Mesendoderm (in vitro differentiated cells): Measurements from ENCODE around the gene ANKS1A.
"Not testable (repeated sequence)": the region's sequence is repeated elsewhere in the genome, so short reads cannot be mapped to it uniquely, and the experiment has no call there.

ENCODE experiments used
- DNase-seq: peaks from one replicate; pipeline ENCODE4 v3.0.0; 2013
- H2AK5ac ChIP-seq: 2 replicates; pipeline ENCODE4 v1.6.1; 2013; ENCODE audit warnings: low read length, inconsistent platforms
- H2BK120ac ChIP-seq: 2 replicates; pipeline ENCODE4 v1.6.1; 2013; ENCODE audit warnings: low read depth, mild to moderate bottlenecking, low read length, moderate library complexity, mixed read lengths
- H2BK15ac ChIP-seq: replicated peaks from 2 replicates; pipeline ENCODE4 v1.6.1; 2013; ENCODE audit warnings: low read depth, mild to moderate bottlenecking, moderate library complexity
- H2BK5ac ChIP-seq: 2 replicates; pipeline ENCODE4 v1.6.1; 2013; ENCODE audit warnings: low read length, inconsistent platforms
- H3K18ac ChIP-seq: 2 replicates; pipeline ENCODE4 v1.6.1; 2013; ENCODE audit warnings: mild to moderate bottlenecking, low read length, mixed read lengths
- H3K23ac ChIP-seq: one replicate; pipeline ENCODE4 v1.6.1; 2013; ENCODE audit warnings: low read length
- H3K27ac ChIP-seq: 2 replicates; pipeline ENCODE4 v1.5.1; 2013; ENCODE audit warnings: low read depth, mild to moderate bottlenecking, inconsistent platforms, low read length, moderate library complexity
- H3K27me3 ChIP-seq: 2 replicates; pipeline ENCODE4 v1.6.1; 2013; ENCODE audit warnings: low read length, control low read depth, mild to moderate bottlenecking, inconsistent platforms; ENCODE audit not compliant: insufficient read depth, poor library complexity
- H3K36me3 ChIP-seq: 2 replicates; pipeline ENCODE4 v1.6.1; 2013; ENCODE audit warnings: low read length, inconsistent platforms; ENCODE audit not compliant: control insufficient read depth, insufficient read depth
- H3K4ac ChIP-seq: one replicate; pipeline ENCODE4 v1.6.1; 2013; ENCODE audit warnings: low read depth, mild to moderate bottlenecking, low read length, moderate library complexity
- H3K4me1 ChIP-seq: 2 replicates; pipeline ENCODE4 v1.6.1; 2013; ENCODE audit warnings: low read depth, low read length, inconsistent platforms; ENCODE audit not compliant: control insufficient read depth
- H3K4me2 ChIP-seq: 2 replicates; pipeline ENCODE4 v1.6.1; 2013; ENCODE audit warnings: low read length
- H3K4me3 ChIP-seq: 2 replicates; pipeline ENCODE4 v1.5.1; 2013; ENCODE audit warnings: mild to moderate bottlenecking, low read length
- H3K56ac ChIP-seq: one replicate; pipeline ENCODE4 v1.6.1; 2013; ENCODE audit warnings: low read length
- H3K79me1 ChIP-seq: 2 replicates; pipeline ENCODE4 v1.6.1; 2013; ENCODE audit warnings: low read length, inconsistent platforms
- H3K79me2 ChIP-seq: 2 replicates; pipeline ENCODE4 v1.6.1; 2013; ENCODE audit warnings: mild to moderate bottlenecking, low read length; ENCODE audit not compliant: control insufficient read depth, insufficient read depth
- H3K9ac ChIP-seq: 2 replicates; pipeline ENCODE4 v1.6.1; 2013; ENCODE audit warnings: low read length, inconsistent platforms
- H4K5ac ChIP-seq: one replicate; pipeline ENCODE4 v1.6.1; 2013; ENCODE audit warnings: low read length
- H4K8ac ChIP-seq: one replicate; pipeline ENCODE4 v1.6.1; 2013; ENCODE audit warnings: low read depth, mild to moderate bottlenecking, control low read depth, low read length, moderate library complexity
- WGBS: extraction: QIAGEN DNeasy Blood & Tissue Kit; methylation state at CpG from one replicate; pipeline ENCODE4 v1.1.7; 2013; ENCODE audit warnings: low lambda C conversion rate, missing lambda C conversion rate; ENCODE audit not compliant: insufficient coverage; ENCODE audit errors: extremely low coverage; 5-methylcytosine and 5-hydroxymethylcytosine counted together

ANKS1A gene

DNA sequence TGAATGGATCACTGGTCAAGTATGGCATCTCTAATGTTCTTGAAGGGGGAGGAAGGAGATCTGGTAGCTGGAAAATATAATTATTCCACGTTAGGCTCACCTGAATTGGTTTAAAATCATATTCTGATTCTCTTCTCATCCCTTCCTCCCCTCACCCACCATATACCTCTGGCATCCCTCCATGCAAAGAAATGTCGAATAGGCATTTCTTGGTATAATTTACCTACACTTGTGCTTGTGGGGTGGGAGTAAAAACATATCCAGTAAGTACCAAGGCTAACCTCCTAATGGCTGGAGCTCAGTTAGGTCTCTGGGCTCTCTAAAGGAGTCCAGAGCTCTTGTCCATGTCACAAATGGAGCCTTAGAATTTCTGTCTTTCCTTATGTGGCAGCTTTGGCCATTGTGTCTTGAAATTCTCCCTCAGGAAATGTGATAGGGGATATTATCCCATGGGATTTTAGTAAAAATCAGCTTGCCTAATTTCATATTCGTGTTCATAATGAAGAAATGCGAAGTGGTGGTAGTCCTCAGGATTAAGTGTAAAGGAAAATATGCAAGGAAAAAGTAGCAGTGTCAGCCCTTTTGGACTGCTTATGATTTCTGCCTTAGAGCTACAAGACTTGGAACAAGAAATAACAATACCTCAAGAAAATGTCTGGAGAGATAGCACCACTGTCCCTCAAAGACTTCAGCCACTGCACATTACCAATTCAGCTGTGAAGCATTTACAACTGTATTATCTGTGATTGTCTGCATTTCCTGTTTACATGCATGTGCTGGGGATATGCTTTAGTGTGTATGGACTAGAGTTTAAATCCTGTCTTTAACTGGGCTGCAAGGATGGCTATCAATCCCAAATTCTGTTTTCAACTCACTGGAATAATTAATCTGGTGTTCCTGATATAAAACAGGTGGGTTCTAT lies 13.5 kb upstream of the ANKS1A start:
- Histone ChIP-seq H2BK15ac (no peak overlapping the region), H2BK5ac (no peak overlapping the region), H4K5ac (no peak overlapping the region), H3K23ac (no peak overlapping the region), H4K8ac (no peak overlapping the region), H3K4me1 (no peaks in the 10 kb centered on the region), H3K4me2 (no peak overlapping the region), H3K27ac (no peak overlapping the region), H3K4me3 (no peak overlapping the region), H3K36me3 (peaks cover 13% of the 10 kb centered on the region), H3K18ac (no peak overlapping the region), H3K9ac (no peak overlapping the region), H2BK120ac (no peak overlapping the region), H3K56ac (no peak overlapping the region), H3K79me1 (no peaks in the 10 kb centered on the region), H3K79me2 (no peaks in the 10 kb centered on the region), H3K4ac (no peak overlapping the region), H2AK5ac (no peak overlapping the region), H3K27me3 (no peaks in the 10 kb centered on the region)
- DNase-seq, result no peak
- no CpG with 5 or more reads among the region's 4 CpGs for WGBS

DNA sequence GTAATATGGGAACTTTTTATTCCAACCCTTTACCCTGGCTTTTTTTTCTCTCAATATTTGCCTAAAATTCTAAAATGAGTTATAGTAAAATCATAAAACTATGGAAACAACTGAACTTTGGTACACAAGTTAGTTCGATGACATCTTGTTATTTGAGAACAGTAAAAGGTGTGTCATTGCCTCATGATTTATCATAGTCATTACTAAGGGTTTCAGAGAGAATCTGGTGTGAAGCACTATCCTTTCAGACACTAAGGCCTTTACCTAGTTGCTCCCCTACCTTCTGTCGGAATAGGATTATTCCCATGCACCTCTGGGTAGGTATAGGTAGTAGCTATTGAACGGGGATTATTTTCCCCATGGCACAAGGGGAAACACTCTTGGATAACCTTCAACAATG lies 12.6 kb upstream of the ANKS1A start:
- Histone ChIP-seq H3K4me3 (no peak overlapping the region), H2BK5ac (no peak overlapping the region), H2BK15ac (no peak overlapping the region), H3K9ac (no peak overlapping the region), H3K36me3 (peaks cover 10% of the 10 kb centered on the region), H4K8ac (no peak overlapping the region), H4K5ac (no peak overlapping the region), H3K27me3 (no peaks in the 10 kb centered on the region), H3K4me1 (no peaks in the 10 kb centered on the region), H3K4me2 (no peak overlapping the region), H3K27ac (no peak overlapping the region), H3K79me2 (no peaks in the 10 kb centered on the region), H3K23ac (no peak overlapping the region), H3K4ac (no peak overlapping the region), H3K79me1 (no peaks in the 10 kb centered on the region), H2AK5ac (no peak overlapping the region), H2BK120ac (no peak overlapping the region), H3K18ac (no peak overlapping the region), H3K56ac (no peak overlapping the region)
- WGBS, result no CpG with 5 or more reads among the region's 3 CpGs
- DNase-seq, result no peak

- no peak overlapping the region for H3K27ac ChIP-seq
- WGBS, result no CpG with 5 or more reads among the region's 1 CpG
Measured at GRCh38 chr6:34877259-34877658, 11.8 kb upstream of the ANKS1A start.

GRCh38 chr6:34877869-34878485 lies 11.1 kb upstream of the ANKS1A start:
- Histone ChIP-seq H4K8ac (no peak overlapping the region), H3K36me3 (peaks cover 3% of the 10 kb centered on the region)

More at GRCh38 chr6:34877259-34877658, 11.8 kb upstream of the ANKS1A start:
- H3K23ac ChIP-seq, result no peak overlapping the region
- H3K4me3 ChIP-seq, result no peak overlapping the region
- no peak overlapping the region for H4K8ac ChIP-seq
- H4K5ac ChIP-seq, result no peak overlapping the region
- no peak overlapping the region for H3K4me2 ChIP-seq
- peaks cover 9% of the 10 kb centered on the region for H3K36me3 ChIP-seq
- no peak overlapping the region for H3K56ac ChIP-seq
- H2AK5ac ChIP-seq, result no peak overlapping the region
- H3K27me3 ChIP-seq, result no peaks in the 10 kb centered on the region
- H3K4ac ChIP-seq, result no peak overlapping the region
- H3K4me1 ChIP-seq, result no peaks in the 10 kb centered on the region
- H3K79me1 ChIP-seq, result no peaks in the 10 kb centered on the region
- no peak overlapping the region for H2BK120ac ChIP-seq
- H3K18ac ChIP-seq, result no peak overlapping the region
- no peaks in the 10 kb centered on the region for H3K79me2 ChIP-seq
- H2BK5ac ChIP-seq, result no peak overlapping the region
- H3K9ac ChIP-seq, result no peak overlapping the region
- no peak for DNase-seq
- H2BK15ac ChIP-seq, result no peak overlapping the region

DNA sequence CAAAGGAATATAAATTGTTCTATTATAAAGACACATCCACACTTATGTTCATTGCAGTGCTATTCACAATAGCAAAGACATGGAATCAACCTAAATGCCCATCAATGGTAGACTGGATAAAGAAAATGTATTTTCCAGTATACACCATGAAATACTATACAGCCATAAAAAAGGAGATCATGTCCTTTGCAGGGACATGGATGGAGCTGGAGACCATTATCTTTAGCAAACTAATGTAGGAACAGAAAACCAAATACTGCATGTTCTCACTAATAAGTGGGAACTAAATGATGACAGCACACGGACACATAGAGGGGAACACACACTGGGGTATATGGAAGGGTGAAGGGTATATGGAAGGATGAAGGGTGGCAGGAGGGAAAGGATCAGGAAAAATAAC lies 5.0 kb upstream of the ANKS1A start:
- DNase-seq, H3K36me3 ChIP-seq, H3K56ac ChIP-seq, H3K18ac ChIP-seq, H3K23ac ChIP-seq, H3K4ac ChIP-seq, H3K4me2 ChIP-seq, H2BK5ac ChIP-seq, H2BK120ac ChIP-seq, H3K4me1 ChIP-seq, H4K8ac ChIP-seq, H4K5ac ChIP-seq, H3K9ac ChIP-seq, H3K27ac ChIP-seq, H2BK15ac ChIP-seq, H2AK5ac ChIP-seq, H3K27me3 ChIP-seq, H3K79me1 ChIP-seq, H3K4me3 ChIP-seq: not testable (repeated sequence)
- no CpG with 5 or more reads among the region's 1 CpG for WGBS
- H3K79me2 ChIP-seq, result peaks cover 13% of the 10 kb centered on the region

More at GRCh38 chr6:34877869-34878485, 11.1 kb upstream of the ANKS1A start:
- no peak overlapping the region for H3K4ac ChIP-seq
- no peak overlapping the region for H2BK5ac ChIP-seq
- no peaks in the 10 kb centered on the region for H3K27me3 ChIP-seq
- WGBS, result no CpG with 5 or more reads among the region's 5 CpGs
- no peak overlapping the region for H3K9ac ChIP-seq
- no peak overlapping the region for H2BK120ac ChIP-seq
- H3K27ac ChIP-seq, result no peak overlapping the region
- no peak overlapping the region for H2BK15ac ChIP-seq
- no peak overlapping the region for H2AK5ac ChIP-seq
- no peaks in the 10 kb centered on the region for H3K79me2 ChIP-seq
- H3K18ac ChIP-seq, result no peak overlapping the region
- no peaks in the 10 kb centered on the region for H3K4me1 ChIP-seq
- no peak overlapping the region for H4K5ac ChIP-seq
- H3K4me2 ChIP-seq, result no peak overlapping the region
- no peak overlapping the region for H3K4me3 ChIP-seq
- H3K56ac ChIP-seq, result no peak overlapping the region
- no peaks in the 10 kb centered on the region for H3K79me1 ChIP-seq
- no peak overlapping the region for H3K23ac ChIP-seq
- DNase-seq, result no peak
